K562 (cell line): ENCODE data around the gene ZCCHC24. TPM values are rescaled to one million over a fixed set of nuclear protein-coding genes. Genes with fewer than 3 reads are reported as not detected.
A peak's percentile ranks its signal among the peaks of the same experiment; 100 is the strongest.

Source experiments
- ATAC-seq: fragments of 200-7000 bp; cut with Tn5 transposase; 3 replicates; pipeline ENCODE4 v1.9.1; 2020; ENCODE audit warnings: moderate library complexity
- BruUV-seq: library from RNA; stranded (reverse); fragments of 400-500 nt; replicated peaks from 2 replicates; lab custom pipeline; 2021; lab: Mats Ljungman, UMichigan
- CTCF ChIA-PET: fragments of 300-600 bp; formaldehyde crosslinking; extraction: SDS; loops from one replicate; lab custom pipeline; 2021; ENCODE audit warnings: low intra/inter-chr PET ratio; lab: Yijun Ruan, JAX
- POLR2A ChIA-PET: fragments of 300-600, 350-650 bp; sonication (Branson Sonifier 250); formaldehyde crosslinking; extraction: SDS; loops from one replicate; lab custom pipeline; 2021; ENCODE audit warnings: antibody characterized with exemption, inconsistent platforms; lab: Yijun Ruan, JAX
- DNase-seq, 4 experiments: peaks; one replicate each; pipeline versions ENCODE4 v3.0.0 to v3.0.0-alpha.2; 2011 to 2018; ENCODE audit warnings: low spot score in 3 of 4, mixed read lengths in 3 of 4; ENCODE audit errors: extremely low read depth in 1 of 4
- FAIRE-seq: peaks from 2 replicates; lab custom pipeline; 2011; peaks lifted over from hg19 to GRCh38; lab: Jason Lieb, UNC
- H2AFZ ChIP-seq: 2 replicates; pipeline ENCODE4 v1.6.0; 2011; ENCODE audit warnings: low read depth, low read length, control low read depth, inconsistent platforms
- H3K27ac ChIP-seq: fragments of 200-600 bp; 3 replicates; pipeline ENCODE4 v1.8.0; 2011; ENCODE audit warnings: low read depth, mild to moderate bottlenecking, control low read depth, inconsistent platforms, low read length, moderate library complexity, mixed read lengths; ENCODE audit errors: extremely low read depth
- H3K27me3 ChIP-seq, 2 experiments: fragments of 300-600 bp in 1 of 2; 2 replicates in 1 of 2; 3 replicates in 1 of 2; pipeline versions ENCODE4 v1.6.0 to v1.8.0; 2011; ENCODE audit warnings: inconsistent platforms in 2 of 2, low read length in 2 of 2, mild to moderate bottlenecking in 1 of 2, mixed read lengths in 1 of 2, moderate library complexity in 1 of 2; ENCODE audit not compliant: control insufficient read depth in 2 of 2, insufficient read depth in 2 of 2
- H3K36me3 ChIP-seq: fragments of 300-600 bp; 3 replicates; pipeline ENCODE4 v1.8.0; 2011; ENCODE audit warnings: mild to moderate bottlenecking, low read length, inconsistent platforms; ENCODE audit not compliant: control insufficient read depth, insufficient read depth
- H3K4me1 ChIP-seq, 2 experiments: fragments of 200-600 bp in 1 of 2; replicated peaks in 1 of 2; 2 replicates in 1 of 2; 3 replicates in 1 of 2; pipeline versions ENCODE4 v1.5.1 to v1.8.0; 2011; ENCODE audit warnings: inconsistent platforms in 2 of 2, low read length in 2 of 2, mild to moderate bottlenecking in 1 of 2, mixed read lengths in 1 of 2, moderate library complexity in 1 of 2; ENCODE audit not compliant: control insufficient read depth in 2 of 2, insufficient read depth in 2 of 2
- H3K4me2 ChIP-seq: 2 replicates; pipeline ENCODE4 v1.6.1; 2011; ENCODE audit warnings: low read length, control low read depth, inconsistent platforms, mixed read lengths; ENCODE audit not compliant: insufficient read depth
- H3K4me3 ChIP-seq: fragments of 200-600 bp; sonication (generic), shearing (Covaris generic); 2 replicates; pipeline ENCODE4 v1.5.1; 2016; ENCODE audit warnings: control low read depth, inconsistent platforms
- H3K79me2 ChIP-seq: fragments of 200-600 bp; 3 replicates; pipeline ENCODE4 v1.8.0; 2011; ENCODE audit warnings: low read length, inconsistent platforms; ENCODE audit not compliant: control insufficient read depth, insufficient read depth
- H3K9ac ChIP-seq, 2 experiments: 2 replicates each; pipeline versions ENCODE4 v1.6.0 to v1.6.1; 2011; ENCODE audit warnings: low read depth in 2 of 2, low read length in 2 of 2, control low read depth in 1 of 2, inconsistent platforms in 1 of 2, mild to moderate bottlenecking in 1 of 2, mixed read lengths in 1 of 2; ENCODE audit not compliant: insufficient read depth in 1 of 2
- H3K9me1 ChIP-seq: one replicate; pipeline ENCODE4 v1.6.0; 2011; ENCODE audit warnings: inconsistent platforms, mild to moderate bottlenecking, low read length, moderate library complexity; ENCODE audit not compliant: control insufficient read depth, insufficient read depth
- H3K9me3 ChIP-seq: replicated peaks from 2 replicates; pipeline ENCODE4 v1.5.1; 2011; ENCODE audit warnings: low read depth, low read length, inconsistent platforms; ENCODE audit not compliant: control insufficient read depth, insufficient read depth
- H4K20me1 ChIP-seq: replicated peaks from 2 replicates; pipeline ENCODE4 v1.6.1; 2011; ENCODE audit warnings: low read length, inconsistent platforms, mixed read lengths; ENCODE audit not compliant: control insufficient read depth, insufficient read depth
- CCNT2 ChIP-seq: IDR thresholded peaks from 2 replicates; pipeline ENCODE4 v1.6.1; 2011; ENCODE audit warnings: borderline replicate concordance, low read depth, mild to moderate bottlenecking, moderate library complexity, mixed read lengths, low read length; ENCODE audit not compliant: insufficient read length; ENCODE audit errors: extremely low read depth
- CREBBP ChIP-seq: IDR thresholded peaks from one replicate; pipeline ENCODE4 v1.6.1; 2012; ENCODE audit warnings: low read depth, mild to moderate bottlenecking, control low read depth, inconsistent platforms, low read length
- OTX1 ChIP-seq: fragments of 450-650 bp; formaldehyde crosslinking; IDR thresholded peaks from 2 replicates; pipeline ENCODE4 v1.4.0; 2022; ENCODE audit warnings: mild to moderate bottlenecking
- RBM14 ChIP-seq: fragments of 200-400 bp; formaldehyde crosslinking; IDR thresholded peaks from 2 replicates; pipeline ENCODE4 v1.6.1; 2018; ENCODE audit warnings: low read depth, mild to moderate bottlenecking, low read length, moderate library complexity, borderline replicate concordance; ENCODE audit not compliant: insufficient read depth
- SRSF9 ChIP-seq: fragments of 200-400 bp; formaldehyde crosslinking; IDR thresholded peaks from 2 replicates; pipeline ENCODE4 v1.6.1; 2017; ENCODE audit warnings: low read depth, low read length, borderline replicate concordance
- TAF7 ChIP-seq: fragments of 450-650 bp; IDR thresholded peaks from 2 replicates; pipeline ENCODE4 v1.6.1; 2016; ENCODE audit warnings: missing genetic modification characterization, missing compliant biosample characterization
- THRB ChIP-seq: fragments of 450-650 bp; formaldehyde crosslinking; conservative IDR thresholded peaks from 2 replicates; pipeline ENCODE4 v1.4.0; 2022; ENCODE audit warnings: mild to moderate bottlenecking, missing genetic modification characterization
- ZNF3 ChIP-seq: fragments of 250-450 bp; sonication (Bioruptor Pico); IDR thresholded peaks from 2 replicates; pipeline ENCODE4 v1.5.0; 2021; ENCODE audit warnings: mild to moderate bottlenecking, moderate library complexity
- WGBS: fragments of 100-300 bp; shearing (Covaris generic); methylation state at CpG from one replicate; pipeline ENCODE4 v1.1.6; 2016; ENCODE audit warnings: low coverage, mixed read lengths; ENCODE audit not compliant: insufficient coverage; ENCODE audit errors: missing lambda C conversion rate; 5-methylcytosine and 5-hydroxymethylcytosine counted together
- in situ Hi-C: fragments of 300-500 bp; cut with MboI; formaldehyde crosslinking; loops from 4 replicates; pipeline ENCODE4 v1.15.0; 2018; ENCODE audit warnings: inconsistent platforms, mixed read lengths
- intact Hi-C: fragments of 100-400 bp; cut with micrococcal nuclease; formaldehyde crosslinking; loops from 2 replicates; pipeline ENCODE4 v1.14.2; 2022
- polyA plus RNA-seq, 8 experiments: library from polyadenylated mRNA; depleted of rRNA in 4 of 8; stranded (reverse) in 5 of 8; unstranded in 3 of 8; fragments of >200 nt; fragmentation: Nextera tagmentation in 2 of 8; fragmentation: Illumina TruSeq in 1 of 8; extraction: Ambion mirVana in 2 of 8; extraction: Trizol in 1 of 8; gene quantifications; 2 replicates each; pipeline versions ENCODE4 v1.2.1 to v1.2.3, GENCODE V29; 2011 to 2014; ENCODE audit warnings: inconsistent platforms in 1 of 8, missing spikeins in 1 of 8
- total RNA-seq, 7 experiments: library from RNA; depleted of rRNA in 6 of 7; stranded (reverse); fragments of >200 nt in 6 of 7; fragmentation: Illumina TruSeq in 2 of 7; extraction: Trizol in 2 of 7; gene quantifications; 2 replicates each; pipeline versions ENCODE4 v1.2.1 to v1.2.3, GENCODE V29; 2011 to 2021; ENCODE audit warnings: low replicate concordance in 1 of 7

Gene ZCCHC24
- total and polyA plus RNA-seq, 9 of the 15 experiments (the other 6 are each of a cell fraction or from before 2014, with no cell fraction given) = 0.84 to 11.0 (median 4.6) TPM

GRCh38 chr10:79376751-79377556, 68.5 kb downstream of the ZCCHC24 start:
- WGBS = 48% methylated on average over 12 of the region's 12 CpGs
- no peak for ATAC-seq
- POLR2A ChIA-PET = interaction anchor here (0.5 to 0.6 kb wide), 2 partner anchors 69 to 130 kb away, joined by 3 read pairs; partner anchors contain the start of gene ZCCHC24
- in situ Hi-C loops = no loop called here
- DNase-seq = no peak
- Histone ChIP-seq H2AFZ (no peak overlapping the region), H3K27me3 (peaks cover 0 to 27% of the 10 kb centered on the region in 2 experiments; a peak in 3 of 5 replicates), H3K4me2 (no peak overlapping the region), H3K79me2 (no peaks in the 10 kb centered on the region), H3K36me3 (no peaks in the 10 kb centered on the region)
- TF ChIP-seq THRB (CRISPR knock-in tag) (peak; percentile 51; the same call in 1 of the 2 replicates), ZNF3 (CRISPR knock-in tag) (no peak), TAF7 (no peak), RBM14 (no peak), SRSF9 (no peak), OTX1 (CRISPR knock-in tag) (0 out of 2 replicates have a peak, but pooled peaks have one; percentile 60), CCNT2 (no peak), CREBBP (no peak)
- TF ChIP-seq, all 486 proteins: peak for 2
- CTCF ChIA-PET = interaction anchor here (3.6 kb wide), 1 partner anchor 111 kb away, joined by 57 read pairs; no protein-coding TSS in a partner anchor
- Histone ChIP-seq H3K4me1 (peaks cover 8 to 17% of the 10 kb centered on the region in 2 experiments; a peak in 4 of 5 replicates), H3K9me3 (no peaks in the 10 kb centered on the region; the same call in 1 of the 2 replicates), H3K4me3 (no peak overlapping the region), H3K9ac (no peak overlapping the region), H4K20me1 (no peaks in the 10 kb centered on the region), H3K9me1 (no peaks in the 10 kb centered on the region), H3K27ac (no peak overlapping the region)
- intact Hi-C loops = no loop called here
- no TSS peak for BruUV-seq
- FAIRE-seq = peak; percentile 78
